Panc1 (cell line): ENCODE results near the gene SERPINE2. TPM values are rescaled to one million over a fixed set of nuclear protein-coding genes. Genes with fewer than 3 reads are reported as not detected.

Experiments
- ATAC-seq: fragments of 200-7000 bp; cut with Tn5 transposase; 2 replicates; pipeline ENCODE4 v1.9.1; 2020; ENCODE audit warnings: mild to moderate bottlenecking, moderate library complexity
- BruUV-seq: library from RNA; stranded (reverse); fragments of 400-500 nt; replicated peaks from 2 replicates; lab custom pipeline; 2021; lab: Mats Ljungman, UMichigan
- CTCF ChIA-PET: fragments of 300-600 bp; sonication (Branson Sonifier 250); formaldehyde crosslinking; loops from one replicate; lab custom pipeline; 2022; ENCODE audit warnings: antibody characterized with exemption; lab: Charles Lee
- POLR2A ChIA-PET: fragments of 300-600 bp; sonication (Branson Sonifier 250); formaldehyde crosslinking; loops from one replicate; lab custom pipeline; 2022; ENCODE audit warnings: antibody characterized with exemption; lab: Charles Lee
- DNase-seq: peaks from one replicate; pipeline ENCODE4 v3.0.0-alpha.2; 2010; ENCODE audit warnings: low read depth, low spot score
- H3K27ac ChIP-seq: 2 replicates; pipeline ENCODE4 v1.5.1; 2011; ENCODE audit warnings: mild to moderate bottlenecking, low read length, inconsistent platforms
- H3K27me3 ChIP-seq: fragments of 200-500 bp; sonication (Bioruptor generic); 2 replicates; pipeline ENCODE4 v1.6.0; 2014; ENCODE audit warnings: low read length, inconsistent platforms; ENCODE audit not compliant: control insufficient read depth, insufficient read depth
- H3K36me3 ChIP-seq: fragments of 200-500 bp; sonication (Bioruptor generic); 2 replicates; pipeline ENCODE4 v1.5.1; 2014; ENCODE audit warnings: inconsistent platforms, mild to moderate bottlenecking, low read length, moderate library complexity; ENCODE audit not compliant: control insufficient read depth, insufficient read depth
- H3K4me1 ChIP-seq: 2 replicates; pipeline ENCODE4 v1.5.1; 2011; ENCODE audit warnings: inconsistent platforms, mild to moderate bottlenecking, low read length, moderate library complexity; ENCODE audit not compliant: control insufficient read depth, insufficient read depth
- H3K4me3 ChIP-seq, 2 experiments: 2 replicates each; pipeline ENCODE4 v1.5.1; 2011 to 2012; ENCODE audit warnings: low read depth in 2 of 2, low read length in 2 of 2, mild to moderate bottlenecking in 2 of 2, inconsistent platforms in 1 of 2, moderate library complexity in 1 of 2
- H3K9me3 ChIP-seq: fragments of 200-500 bp; sonication (Bioruptor generic); 2 replicates; pipeline ENCODE4 v1.5.1; 2014; ENCODE audit warnings: low read depth, mild to moderate bottlenecking, inconsistent platforms, low read length, moderate library complexity; ENCODE audit not compliant: control insufficient read depth, insufficient read depth
- POLR2AphosphoS5 ChIP-seq: IDR thresholded peaks from 2 replicates; pipeline ENCODE4 v1.6.1; 2012; ENCODE audit warnings: mild to moderate bottlenecking, low read depth, low read length, moderate library complexity
- SIN3A ChIP-seq: IDR thresholded peaks from 2 replicates; pipeline ENCODE4 v1.6.1; 2012; ENCODE audit warnings: low read depth, mild to moderate bottlenecking, low read length, moderate library complexity, borderline replicate concordance; ENCODE audit not compliant: insufficient read depth
- TCF7L2 ChIP-seq: IDR thresholded peaks from 2 replicates; pipeline ENCODE4 v1.6.1; 2011; ENCODE audit warnings: mild to moderate bottlenecking, low read depth, low read length, inconsistent platforms
- in situ Hi-C: cut with HindIII; loops from 2 replicates; pipeline ENCODE4 v1.10.0; 2016; ENCODE audit warnings: low sequenced_read_pairs, low pct_unique_long_range_greater_than_20kb
- intact Hi-C: fragments of 100-400 bp; cut with micrococcal nuclease; formaldehyde crosslinking; loops from one replicate; pipeline ENCODE4 v1.10.0; 2022; ENCODE audit not compliant: unreplicated experiment
- total RNA-seq: library from RNA; stranded (reverse); gene quantifications from one replicate; pipeline ENCODE4 v1.2.1, GENCODE V29; 2021; ENCODE audit not compliant: unreplicated experiment
- TF ChIP-seq, protein P1 (sequence below): fragments of 450-650 bp; IDR thresholded peaks from 2 replicates; pipeline ENCODE4 v1.5.1; 2017; ENCODE audit warnings: mild to moderate bottlenecking
- TF ChIP-seq, protein P2 (sequence below), 2 experiments: IDR thresholded peaks; 2 replicates each; pipeline ENCODE4 v1.6.1; 2011 to 2012; ENCODE audit warnings: low read depth in 2 of 2, control low read depth in 1 of 2, low read length in 1 of 2, mild to moderate bottlenecking in 1 of 2, moderate library complexity in 1 of 2; ENCODE audit not compliant: insufficient read depth in 1 of 2

SERPINE2 gene
- total RNA-seq, 1 experiment from 2014 or later = 3.1 TPM

DNA sequence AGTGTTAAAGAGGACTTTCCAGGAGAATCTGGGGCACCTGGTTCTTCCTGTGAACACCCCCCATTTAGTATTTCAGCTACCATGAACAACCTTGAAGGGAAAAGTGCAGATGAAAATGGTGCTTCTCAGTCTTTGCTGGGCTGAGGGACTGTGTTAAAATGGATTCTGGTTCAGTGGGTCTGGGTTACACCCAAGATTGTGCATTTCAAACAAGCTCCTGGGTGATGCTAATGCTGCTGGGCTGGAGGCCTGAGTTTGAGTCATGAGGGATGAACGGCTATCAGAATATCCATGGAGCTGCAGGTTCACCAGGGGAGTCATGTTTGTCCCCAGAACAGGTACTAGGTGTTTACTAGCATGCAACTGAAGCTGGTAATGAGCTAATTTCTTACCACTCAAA lies 57.8 kb downstream of the SERPINE2 start:
- in situ Hi-C loops = no loop called here

DNA sequence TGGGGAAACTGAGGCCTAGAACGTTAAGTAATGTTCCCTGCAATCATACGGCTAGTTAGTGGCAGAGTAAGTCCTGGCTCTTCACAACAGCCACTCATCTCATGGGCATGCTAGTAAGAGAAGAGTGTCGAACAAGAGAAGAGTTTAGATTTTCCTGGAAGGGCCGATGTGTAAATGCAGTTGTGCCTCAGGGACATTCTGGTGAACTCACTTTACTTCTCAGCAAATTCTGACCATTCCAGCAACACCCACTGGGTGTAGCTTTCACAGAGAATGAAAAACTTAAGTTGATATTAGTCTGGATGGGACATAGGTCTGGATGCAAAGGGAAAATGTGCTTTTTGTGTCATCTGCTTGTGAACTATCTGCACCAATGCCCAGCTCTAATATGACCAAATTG lies 58.3 kb downstream of the SERPINE2 start:
- Histone ChIP-seq H3K4me1 (no peaks in the 10 kb centered on the region), H3K27me3 (0 out of 2 replicates have a peak, but pooled peaks cover 3% of the 10 kb centered on the region), H3K4me3 (no peak overlapping the region), H3K36me3 (no peaks in the 10 kb centered on the region), H3K9me3 (no peaks in the 10 kb centered on the region), H3K27ac (no peak overlapping the region)
- ChIA-PET POLR2A (no interaction called here), CTCF (no interaction called here)
- DNase-seq (no peak), ATAC-seq (no peak)
- TF ChIP-seq TCF7L2 (no peak), POLR2AphosphoS5 (no peak), SIN3A (no peak)
- TF ChIP-seq, protein P1, sequence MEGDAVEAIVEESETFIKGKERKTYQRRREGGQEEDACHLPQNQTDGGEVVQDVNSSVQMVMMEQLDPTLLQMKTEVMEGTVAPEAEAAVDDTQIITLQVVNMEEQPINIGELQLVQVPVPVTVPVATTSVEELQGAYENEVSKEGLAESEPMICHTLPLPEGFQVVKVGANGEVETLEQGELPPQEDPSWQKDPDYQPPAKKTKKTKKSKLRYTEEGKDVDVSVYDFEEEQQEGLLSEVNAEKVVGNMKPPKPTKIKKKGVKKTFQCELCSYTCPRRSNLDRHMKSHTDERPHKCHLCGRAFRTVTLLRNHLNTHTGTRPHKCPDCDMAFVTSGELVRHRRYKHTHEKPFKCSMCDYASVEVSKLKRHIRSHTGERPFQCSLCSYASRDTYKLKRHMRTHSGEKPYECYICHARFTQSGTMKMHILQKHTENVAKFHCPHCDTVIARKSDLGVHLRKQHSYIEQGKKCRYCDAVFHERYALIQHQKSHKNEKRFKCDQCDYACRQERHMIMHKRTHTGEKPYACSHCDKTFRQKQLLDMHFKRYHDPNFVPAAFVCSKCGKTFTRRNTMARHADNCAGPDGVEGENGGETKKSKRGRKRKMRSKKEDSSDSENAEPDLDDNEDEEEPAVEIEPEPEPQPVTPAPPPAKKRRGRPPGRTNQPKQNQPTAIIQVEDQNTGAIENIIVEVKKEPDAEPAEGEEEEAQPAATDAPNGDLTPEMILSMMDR = no peak
- TF ChIP-seq, protein P2, sequence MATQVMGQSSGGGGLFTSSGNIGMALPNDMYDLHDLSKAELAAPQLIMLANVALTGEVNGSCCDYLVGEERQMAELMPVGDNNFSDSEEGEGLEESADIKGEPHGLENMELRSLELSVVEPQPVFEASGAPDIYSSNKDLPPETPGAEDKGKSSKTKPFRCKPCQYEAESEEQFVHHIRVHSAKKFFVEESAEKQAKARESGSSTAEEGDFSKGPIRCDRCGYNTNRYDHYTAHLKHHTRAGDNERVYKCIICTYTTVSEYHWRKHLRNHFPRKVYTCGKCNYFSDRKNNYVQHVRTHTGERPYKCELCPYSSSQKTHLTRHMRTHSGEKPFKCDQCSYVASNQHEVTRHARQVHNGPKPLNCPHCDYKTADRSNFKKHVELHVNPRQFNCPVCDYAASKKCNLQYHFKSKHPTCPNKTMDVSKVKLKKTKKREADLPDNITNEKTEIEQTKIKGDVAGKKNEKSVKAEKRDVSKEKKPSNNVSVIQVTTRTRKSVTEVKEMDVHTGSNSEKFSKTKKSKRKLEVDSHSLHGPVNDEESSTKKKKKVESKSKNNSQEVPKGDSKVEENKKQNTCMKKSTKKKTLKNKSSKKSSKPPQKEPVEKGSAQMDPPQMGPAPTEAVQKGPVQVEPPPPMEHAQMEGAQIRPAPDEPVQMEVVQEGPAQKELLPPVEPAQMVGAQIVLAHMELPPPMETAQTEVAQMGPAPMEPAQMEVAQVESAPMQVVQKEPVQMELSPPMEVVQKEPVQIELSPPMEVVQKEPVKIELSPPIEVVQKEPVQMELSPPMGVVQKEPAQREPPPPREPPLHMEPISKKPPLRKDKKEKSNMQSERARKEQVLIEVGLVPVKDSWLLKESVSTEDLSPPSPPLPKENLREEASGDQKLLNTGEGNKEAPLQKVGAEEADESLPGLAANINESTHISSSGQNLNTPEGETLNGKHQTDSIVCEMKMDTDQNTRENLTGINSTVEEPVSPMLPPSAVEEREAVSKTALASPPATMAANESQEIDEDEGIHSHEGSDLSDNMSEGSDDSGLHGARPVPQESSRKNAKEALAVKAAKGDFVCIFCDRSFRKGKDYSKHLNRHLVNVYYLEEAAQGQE (IDR thresholded peaks at IDR 0.05; ENCODE audit: insufficient read depth in 1 of 2, low read depth in 2 of 2, low read length in 1 of 2) = no peak
- intact Hi-C loops = no loop called here
- in situ Hi-C loops = no loop called here
- BruUV-seq = no TSS peak

More for the DNA sequence above, 57.8 kb downstream of the SERPINE2 start:
- intact Hi-C loops = no loop called here
- ChIA-PET POLR2A (no interaction called here), CTCF (no interaction called here)
- no peaks in the 10 kb centered on the region for H3K4me1 ChIP-seq
- BruUV-seq = no TSS peak
- no peaks in the 10 kb centered on the region for H3K36me3 ChIP-seq
- 0 out of 2 replicates have a peak, but pooled peaks cover 3% of the 10 kb centered on the region for H3K27me3 ChIP-seq
- no peak overlapping the region for H3K27ac ChIP-seq
- H3K4me3 ChIP-seq = no peak overlapping the region
- no peaks in the 10 kb centered on the region for H3K9me3 ChIP-seq
- DNase-seq (no peak), ATAC-seq (no peak)
- TF ChIP-seq SIN3A (no peak), TCF7L2 (no peak)
- TF ChIP-seq, protein P1 = no peak
